ENCODE data around the gene SSRP1. TPM values are rescaled to one million over a fixed set of nuclear protein-coding genes. Genes with fewer than 3 reads are reported as not detected.
A peak's percentile ranks its signal among the peaks of the same experiment; 100 is the strongest.

Gene SSRP1
- total and polyA plus RNA-seq, 2 of the 13 experiments (the other 11 are each of a cell fraction or from before 2014, with no cell fraction given) = 93.6 to 129 TPM

DNA sequence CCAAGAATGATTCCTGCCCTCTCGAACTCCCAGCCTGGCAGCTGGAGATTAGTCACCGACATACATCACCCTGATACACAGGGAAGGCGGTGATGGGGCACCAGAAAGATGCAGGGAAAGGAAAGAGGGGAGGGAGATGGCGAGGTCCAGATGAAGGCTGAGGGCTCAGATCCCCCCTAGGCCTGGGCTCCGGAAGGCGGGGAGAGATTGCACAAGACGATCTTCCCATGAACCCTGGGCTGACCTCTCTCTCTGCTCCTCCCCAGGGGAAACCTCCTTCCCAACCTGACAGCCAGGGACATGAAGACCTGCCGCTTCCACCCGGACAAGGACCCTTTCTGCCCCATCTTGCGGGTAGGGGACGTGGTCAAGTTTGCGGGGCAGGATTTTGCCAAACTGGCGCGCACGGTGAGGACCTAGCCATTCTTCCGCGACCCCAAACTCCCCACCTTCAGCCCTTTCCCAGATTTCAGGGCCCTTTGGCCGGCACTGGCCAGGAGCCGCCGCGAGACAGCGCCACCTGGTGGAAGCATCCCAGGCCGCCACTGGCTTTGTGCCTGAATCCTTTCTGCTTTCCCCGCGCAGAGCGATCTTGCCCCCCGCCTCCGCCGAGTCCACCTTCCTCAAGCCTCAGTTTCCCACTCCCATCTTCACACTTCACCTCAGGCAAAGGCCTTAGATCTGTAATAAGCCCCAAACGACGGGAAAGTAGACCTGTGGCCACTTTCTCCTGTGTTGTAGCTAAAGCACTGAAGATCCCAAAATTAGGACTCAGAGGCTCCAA lies 14.0 kb upstream of the SSRP1 start (continued):
- TF ChIP-seq, protein P1, sequence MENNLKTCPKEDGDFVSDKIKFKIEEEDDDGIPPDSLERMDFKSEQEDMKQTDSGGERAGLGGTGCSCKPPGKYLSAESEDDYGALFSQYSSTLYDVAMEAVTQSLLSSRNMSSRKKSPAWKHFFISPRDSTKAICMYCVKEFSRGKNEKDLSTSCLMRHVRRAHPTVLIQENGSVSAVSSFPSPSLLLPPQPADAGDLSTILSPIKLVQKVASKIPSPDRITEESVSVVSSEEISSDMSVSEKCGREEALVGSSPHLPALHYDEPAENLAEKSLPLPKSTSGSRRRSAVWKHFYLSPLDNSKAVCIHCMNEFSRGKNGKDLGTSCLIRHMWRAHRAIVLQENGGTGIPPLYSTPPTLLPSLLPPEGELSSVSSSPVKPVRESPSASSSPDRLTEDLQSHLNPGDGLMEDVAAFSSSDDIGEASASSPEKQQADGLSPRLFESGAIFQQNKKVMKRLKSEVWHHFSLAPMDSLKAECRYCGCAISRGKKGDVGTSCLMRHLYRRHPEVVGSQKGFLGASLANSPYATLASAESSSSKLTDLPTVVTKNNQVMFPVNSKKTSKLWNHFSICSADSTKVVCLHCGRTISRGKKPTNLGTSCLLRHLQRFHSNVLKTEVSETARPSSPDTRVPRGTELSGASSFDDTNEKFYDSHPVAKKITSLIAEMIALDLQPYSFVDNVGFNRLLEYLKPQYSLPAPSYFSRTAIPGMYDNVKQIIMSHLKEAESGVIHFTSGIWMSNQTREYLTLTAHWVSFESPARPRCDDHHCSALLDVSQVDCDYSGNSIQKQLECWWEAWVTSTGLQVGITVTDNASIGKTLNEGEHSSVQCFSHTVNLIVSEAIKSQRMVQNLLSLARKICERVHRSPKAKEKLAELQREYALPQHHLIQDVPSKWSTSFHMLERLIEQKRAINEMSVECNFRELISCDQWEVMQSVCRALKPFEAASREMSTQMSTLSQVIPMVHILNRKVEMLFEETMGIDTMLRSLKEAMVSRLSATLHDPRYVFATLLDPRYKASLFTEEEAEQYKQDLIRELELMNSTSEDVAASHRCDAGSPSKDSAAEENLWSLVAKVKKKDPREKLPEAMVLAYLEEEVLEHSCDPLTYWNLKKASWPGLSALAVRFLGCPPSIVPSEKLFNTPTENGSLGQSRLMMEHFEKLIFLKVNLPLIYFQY (CRISPR knock-in tag; IDR thresholded peaks at IDR 0.05; ENCODE audit: borderline replicate concordance) = no peak
- TF ChIP-seq KAT7 (CRISPR knock-in tag; IDR thresholded peaks at IDR 0.05; ENCODE audit: borderline replicate concordance) (no peak), ZNF790 (CRISPR knock-in tag; IDR thresholded peaks at IDR 0.05; ENCODE audit: borderline replicate concordance) (no peak), TBX2 (CRISPR knock-in tag; IDR thresholded peaks at IDR 0.05; ENCODE audit: borderline replicate concordance) (peak; percentile 47; the same call in 1 of the 2 replicates), ZNF782 (CRISPR knock-in tag; IDR thresholded peaks at IDR 0.05; ENCODE audit: borderline replicate concordance) (no peak), ATF7-NPFF (CRISPR knock-in tag; IDR thresholded peaks at IDR 0.05; ENCODE audit: low read depth) (no peak), SAP130 (CRISPR knock-in tag; IDR thresholded peaks at IDR 0.05; ENCODE audit: low read depth) (peak; percentile 29; the same call in 1 of the 2 replicates), YEATS2 (CRISPR knock-in tag; IDR thresholded peaks at IDR 0.05; ENCODE audit: borderline replicate concordance) (no peak), ZSCAN31 (CRISPR knock-in tag; IDR thresholded peaks at IDR 0.05; ENCODE audit: low read depth) (peak; percentile 51; the same call in 1 of the 2 replicates), CREM (IDR thresholded peaks at IDR 0.05) (no peak), CREM (CRISPR knock-in tag; IDR thresholded peaks at IDR 0.05) (no peak), BORCS8-MEF2B (CRISPR knock-in tag; IDR thresholded peaks at IDR 0.05) (peak; percentile 23; the same call in 1 of the 2 replicates), ZNF431 (CRISPR knock-in tag; IDR thresholded peaks at IDR 0.05; ENCODE audit: borderline replicate concordance, low read depth) (no peak), POLR2AphosphoS2 (IDR thresholded peaks at IDR 0.05; ENCODE audit: low read depth, low read length) (no peak), KDM5B (CRISPR knock-in tag; IDR thresholded peaks at IDR 0.05; ENCODE audit: borderline replicate concordance) (peak; percentile 58; the same call in 1 of the 2 replicates)
- TF ChIP-seq, protein P2, sequence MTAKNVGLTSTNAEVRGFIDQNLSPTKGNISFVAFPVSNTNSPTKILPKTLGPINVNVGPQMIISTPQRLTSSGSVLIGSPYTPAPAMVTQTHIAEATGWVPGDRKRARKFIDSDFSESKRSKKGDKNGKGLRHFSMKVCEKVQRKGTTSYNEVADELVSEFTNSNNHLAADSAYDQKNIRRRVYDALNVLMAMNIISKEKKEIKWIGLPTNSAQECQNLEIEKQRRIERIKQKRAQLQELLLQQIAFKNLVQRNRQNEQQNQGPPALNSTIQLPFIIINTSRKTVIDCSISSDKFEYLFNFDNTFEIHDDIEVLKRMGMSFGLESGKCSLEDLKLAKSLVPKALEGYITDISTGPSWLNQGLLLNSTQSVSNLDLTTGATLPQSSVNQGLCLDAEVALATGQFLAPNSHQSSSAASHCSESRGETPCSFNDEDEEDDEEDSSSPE (CRISPR knock-in tag; IDR thresholded peaks at IDR 0.05) = 0 out of 2 replicates have a peak, but pooled peaks have one; percentile 25
- TF ChIP-seq, protein P3, sequence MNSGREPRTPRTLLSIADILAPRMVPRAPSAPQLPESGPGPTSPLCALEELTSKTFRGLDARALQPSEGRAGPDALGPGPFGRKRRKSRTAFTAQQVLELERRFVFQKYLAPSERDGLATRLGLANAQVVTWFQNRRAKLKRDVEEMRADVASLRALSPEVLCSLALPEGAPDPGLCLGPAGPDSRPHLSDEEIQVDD (CRISPR knock-in tag; IDR thresholded peaks at IDR 0.05; ENCODE audit: borderline replicate concordance) = 0 out of 2 replicates have a peak, but pooled peaks have one; percentile 31
- TF ChIP-seq, protein P4, sequence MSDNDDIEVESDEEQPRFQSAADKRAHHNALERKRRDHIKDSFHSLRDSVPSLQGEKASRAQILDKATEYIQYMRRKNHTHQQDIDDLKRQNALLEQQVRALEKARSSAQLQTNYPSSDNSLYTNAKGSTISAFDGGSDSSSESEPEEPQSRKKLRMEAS (IDR thresholded peaks at IDR 0.05) = 0 out of 2 replicates have a peak, but pooled peaks have one; percentile 23
- TF ChIP-seq, protein P5, sequence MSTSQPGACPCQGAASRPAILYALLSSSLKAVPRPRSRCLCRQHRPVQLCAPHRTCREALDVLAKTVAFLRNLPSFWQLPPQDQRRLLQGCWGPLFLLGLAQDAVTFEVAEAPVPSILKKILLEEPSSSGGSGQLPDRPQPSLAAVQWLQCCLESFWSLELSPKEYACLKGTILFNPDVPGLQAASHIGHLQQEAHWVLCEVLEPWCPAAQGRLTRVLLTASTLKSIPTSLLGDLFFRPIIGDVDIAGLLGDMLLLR (CRISPR knock-in tag; IDR thresholded peaks at IDR 0.05) = no peak
- TF ChIP-seq, protein P6, sequence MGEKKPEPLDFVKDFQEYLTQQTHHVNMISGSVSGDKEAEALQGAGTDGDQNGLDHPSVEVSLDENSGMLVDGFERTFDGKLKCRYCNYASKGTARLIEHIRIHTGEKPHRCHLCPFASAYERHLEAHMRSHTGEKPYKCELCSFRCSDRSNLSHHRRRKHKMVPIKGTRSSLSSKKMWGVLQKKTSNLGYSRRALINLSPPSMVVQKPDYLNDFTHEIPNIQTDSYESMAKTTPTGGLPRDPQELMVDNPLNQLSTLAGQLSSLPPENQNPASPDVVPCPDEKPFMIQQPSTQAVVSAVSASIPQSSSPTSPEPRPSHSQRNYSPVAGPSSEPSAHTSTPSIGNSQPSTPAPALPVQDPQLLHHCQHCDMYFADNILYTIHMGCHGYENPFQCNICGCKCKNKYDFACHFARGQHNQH (CRISPR knock-in tag; IDR thresholded peaks at IDR 0.05) = no peak

Data from HepG2 (cell line).